Ishikawa (cell line): Measurements from ENCODE around the gene SLC25A19.

Experiments used
- FOXM1 ChIP-seq: IDR thresholded peaks from 2 replicates; pipeline ENCODE4 v1.6.1; 2012; ENCODE audit warnings: low read depth, borderline replicate concordance
- TEAD4 ChIP-seq: IDR thresholded peaks from 2 replicates; pipeline ENCODE4 v1.6.1; 2012

DNA sequence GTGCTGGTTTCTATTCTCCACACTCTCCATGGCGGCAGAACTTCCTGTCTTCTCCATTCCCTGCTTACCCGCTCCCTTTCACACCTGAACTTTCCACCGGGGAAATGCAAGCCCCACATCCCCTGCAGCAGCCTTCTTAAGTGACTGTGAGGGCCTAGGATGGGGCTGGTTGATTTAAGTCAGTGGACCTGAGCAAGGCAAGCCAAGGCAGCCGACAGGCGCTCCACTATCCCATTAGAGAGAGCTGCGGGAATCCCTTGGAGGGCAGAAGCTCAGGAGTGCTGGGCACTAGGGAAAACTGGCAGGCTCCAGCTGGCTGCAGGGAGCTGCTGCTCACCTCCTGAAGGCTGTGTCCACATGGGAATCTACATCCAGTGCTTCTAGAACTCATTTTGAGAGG, 36.1 kb upstream of the SLC25A19 start:
- TF ChIP-seq FOXM1 (no peak), TEAD4 (no peak)
